ENCODE results near the gene ADAMTS13. TPM values are rescaled to one million over a fixed set of nuclear protein-coding genes. Genes with fewer than 3 reads are reported as not detected.

ADAMTS13 gene
- total and polyA plus RNA-seq, 9 of the 15 experiments (the other 6 are each of a cell fraction or from before 2014, with no cell fraction given), result 0.03 to 0.20 (median 0.04) TPM; not detected in 4

DNA sequence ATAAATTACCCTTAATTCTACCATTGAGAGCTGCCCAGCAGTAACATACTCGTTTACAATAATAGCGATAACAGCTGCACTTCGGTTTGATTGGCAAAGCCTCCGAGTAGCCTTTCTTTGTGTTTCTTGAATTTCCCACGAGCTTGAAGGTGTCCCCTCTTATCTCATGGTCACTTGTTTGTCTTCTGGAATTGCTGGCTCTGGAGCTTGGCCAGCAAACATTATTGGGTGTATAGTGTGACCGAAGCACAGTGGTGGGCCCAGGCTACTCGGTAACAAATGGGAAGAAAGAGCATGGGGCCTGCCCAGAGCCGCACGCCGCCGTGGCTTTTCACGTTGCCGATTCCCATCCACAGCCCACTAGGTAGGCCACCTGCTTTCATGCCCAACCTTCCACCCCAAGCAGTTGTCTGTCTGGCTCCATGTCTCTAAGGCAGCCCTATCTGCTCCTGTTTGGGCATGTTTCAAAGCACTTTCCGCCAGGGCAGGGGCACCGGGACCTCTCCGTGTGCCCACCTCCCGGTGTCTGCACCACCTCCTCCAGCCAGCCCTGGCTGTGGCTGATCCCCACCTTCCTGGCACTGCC lies 37.3 kb upstream of the ADAMTS13 start (continued):
- TF ChIP-seq RREB1 (CRISPR knock-in tag; IDR thresholded peaks at IDR 0.05) (no peak), ARHGAP35 (IDR thresholded peaks at IDR 0.05; ENCODE audit: partially characterized antibody) (no peak), SNIP1 (IDR thresholded peaks at IDR 0.05; ENCODE audit: low read depth) (no peak), ESRRB (CRISPR knock-in tag; IDR thresholded peaks at IDR 0.05; ENCODE audit: borderline replicate concordance) (no peak), HMBOX1 (IDR thresholded peaks at IDR 0.05) (no peak)
